GM18519 (cell line): ENCODE results near the gene ZNF207.
"Not testable (repeated sequence)": the region's sequence is repeated elsewhere in the genome, so short reads cannot be mapped to it uniquely, and the experiment has no call there.

Source experiments
- ATAC-seq: cut with Tn5 transposase; IDR thresholded peaks from one replicate; pipeline ENCODE4 v1.9.1; 2021; ENCODE audit warnings: mild to moderate bottlenecking, moderate library complexity; ENCODE audit not compliant: unreplicated experiment, low FRiP score

Gene ZNF207

DNA sequence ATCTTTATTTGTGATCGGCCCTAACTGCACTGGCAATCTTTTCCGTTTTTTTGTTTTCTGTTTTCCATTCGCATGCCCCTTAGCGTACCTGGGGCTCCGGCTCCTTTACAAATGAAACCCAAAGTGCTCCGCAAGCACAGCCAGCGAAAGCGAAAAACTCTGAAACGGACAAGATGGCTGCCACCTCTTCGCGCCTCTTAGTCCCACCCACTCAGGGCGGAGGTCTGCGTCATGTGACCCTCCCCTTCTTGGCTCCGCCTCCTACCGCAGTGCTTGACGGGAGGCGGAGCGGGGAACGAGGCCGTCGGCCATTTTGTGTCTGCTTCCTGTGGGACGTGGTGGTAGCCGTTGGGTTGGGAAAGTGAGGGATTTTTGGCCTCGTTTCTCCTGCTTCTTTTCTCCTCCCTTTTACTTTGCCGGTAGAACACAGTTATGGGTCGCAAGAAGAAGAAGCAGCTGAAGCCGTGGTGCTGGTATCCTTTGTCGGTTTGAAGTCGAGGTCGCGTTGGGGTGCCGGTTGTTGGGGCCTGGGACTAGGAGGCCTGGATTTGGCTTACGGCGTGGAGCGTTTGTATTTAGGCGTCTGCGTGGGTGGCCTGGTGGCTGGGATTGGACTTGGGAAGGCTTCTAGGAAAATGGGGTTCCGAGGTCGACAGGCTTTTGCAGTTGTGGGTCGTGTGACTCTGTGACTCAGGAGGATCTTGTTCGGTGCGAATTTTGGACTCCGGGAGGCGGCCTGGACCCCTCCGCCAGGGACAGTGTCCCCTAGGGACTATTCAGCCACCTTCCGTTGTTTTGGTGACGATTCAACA, at the start of gene ZNF207:
TSS of gene ZNF207 (plus strand) at position 304 of the 812 bp plus-strand sequence. CDS start at position 433, 129 bp downstream.
- ATAC-seq, result peak; percentile 74

- no peak for ATAC-seq
These were observed 47.9 kb upstream of the ZNF207 start for GRCh38 chr17:32302037-32302436.

GRCh38 chr17:32302860-32303649, 46.9 kb upstream of the ZNF207 start:
- ATAC-seq, result no peak

- ATAC-seq, result no peak
These were observed 46.1 kb upstream of the ZNF207 start for GRCh38 chr17:32303781-32304288.

DNA sequence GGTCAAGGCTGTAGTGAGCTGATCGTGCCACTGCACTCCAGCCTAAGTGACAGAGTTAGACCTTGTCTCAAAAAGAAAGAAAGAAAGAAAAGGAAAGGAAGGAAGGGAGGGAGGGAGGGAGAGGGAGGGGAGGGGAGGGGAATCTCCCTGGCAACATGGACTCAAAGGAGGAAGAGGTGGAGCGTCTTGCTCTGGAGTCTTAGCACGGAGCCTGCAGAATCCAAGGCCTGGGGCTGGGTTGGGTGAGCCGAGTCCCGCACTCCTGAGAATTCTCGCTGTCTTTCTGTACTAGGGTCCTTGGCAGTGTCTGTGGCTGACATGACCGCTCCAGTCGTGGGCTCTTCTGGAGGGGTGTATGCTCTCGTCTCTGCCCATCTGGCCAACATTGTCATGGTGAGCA, 44.9 kb upstream of the ZNF207 start:
- ATAC-seq, result no peak

DNA sequence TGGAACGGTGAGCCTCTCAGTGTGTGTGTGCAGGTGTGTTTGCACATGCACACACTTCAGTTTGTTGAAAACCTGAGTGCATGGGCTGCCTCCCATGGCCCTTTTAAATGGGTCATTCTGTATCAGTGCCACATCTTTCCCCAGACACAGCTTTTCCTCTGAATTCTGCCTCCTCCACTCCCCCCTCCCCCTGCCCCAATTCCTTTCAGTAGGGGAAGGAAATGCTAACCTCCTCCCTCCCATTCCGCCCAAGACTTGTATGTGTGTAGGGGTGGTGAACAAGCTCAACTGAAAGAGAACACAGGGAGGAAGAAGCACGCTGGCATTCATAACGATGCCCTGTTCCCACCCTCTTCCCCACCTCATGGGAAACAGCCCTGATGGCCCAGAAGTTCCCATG, 42.3 kb upstream of the ZNF207 start:
- no peak for ATAC-seq

DNA sequence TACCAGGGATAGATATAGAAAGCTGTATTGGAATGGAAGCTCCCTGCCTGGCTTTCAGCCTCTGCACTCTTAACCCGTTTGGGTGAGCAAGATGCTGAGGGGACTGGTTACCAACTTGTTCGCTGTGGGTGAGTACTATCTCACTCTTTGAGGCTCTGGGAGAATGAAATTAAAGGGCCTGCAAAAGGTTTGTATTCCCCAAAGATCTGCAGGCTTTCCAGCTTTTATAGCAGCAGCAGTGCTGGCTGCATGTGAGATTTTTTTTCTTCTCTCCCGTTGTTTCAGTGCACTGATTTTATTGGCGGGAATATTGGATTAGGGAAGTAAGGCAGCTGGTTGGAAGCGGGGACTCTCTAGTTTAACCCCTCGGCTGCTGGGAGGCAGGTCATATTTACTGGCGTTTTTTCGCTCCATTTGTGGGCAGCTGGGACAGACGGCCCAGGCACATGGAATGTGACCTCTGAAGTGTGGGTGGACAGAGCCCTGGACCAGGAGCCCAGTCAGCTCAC, 38.9 kb upstream of the ZNF207 start:
- ATAC-seq, result no peak

DNA sequence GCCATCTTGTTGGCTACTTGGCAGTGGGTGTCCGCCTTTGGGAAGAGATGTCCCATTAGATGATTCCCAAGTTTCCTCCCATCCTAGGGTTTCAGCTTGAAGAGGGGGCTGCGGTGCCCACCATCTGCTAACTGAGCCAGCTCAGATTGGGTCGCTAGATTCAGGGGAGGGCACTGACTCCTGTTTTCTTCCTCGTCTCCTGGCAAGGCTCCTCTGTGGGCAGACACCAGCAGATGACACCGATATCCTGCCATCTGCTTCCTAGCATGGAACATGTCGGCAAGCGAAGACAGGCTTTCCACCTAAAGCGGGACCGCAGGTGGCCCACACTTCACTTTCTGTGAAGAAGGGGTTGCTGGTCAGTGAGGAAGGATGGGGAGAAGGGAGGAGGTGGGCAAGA, 35.3 kb upstream of the ZNF207 start:
- ATAC-seq, result no peak

- no peak for ATAC-seq
These were observed 34.8 kb upstream of the ZNF207 start for GRCh38 chr17:32315171-32315570.

DNA sequence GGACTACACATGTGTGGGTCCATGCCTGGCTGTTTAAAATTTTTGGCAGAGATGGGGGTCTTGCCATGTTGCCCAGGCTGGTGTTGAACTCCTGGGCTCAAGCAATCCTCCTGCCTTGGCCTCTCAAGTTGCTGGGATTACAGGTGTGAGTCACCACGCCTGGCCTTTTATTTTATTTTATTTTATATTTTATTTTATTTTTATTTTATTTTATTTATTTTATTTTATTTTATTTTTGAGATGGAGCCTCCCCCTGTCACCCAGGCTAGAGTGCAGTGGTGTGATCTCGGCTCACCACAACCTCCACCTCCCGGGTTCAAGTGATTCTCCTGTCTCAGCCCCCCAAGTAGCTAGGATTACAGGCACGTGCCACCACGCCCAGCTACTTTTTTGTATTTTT, 33.3 kb upstream of the ZNF207 start:
- ATAC-seq, result not testable (repeated sequence)

DNA sequence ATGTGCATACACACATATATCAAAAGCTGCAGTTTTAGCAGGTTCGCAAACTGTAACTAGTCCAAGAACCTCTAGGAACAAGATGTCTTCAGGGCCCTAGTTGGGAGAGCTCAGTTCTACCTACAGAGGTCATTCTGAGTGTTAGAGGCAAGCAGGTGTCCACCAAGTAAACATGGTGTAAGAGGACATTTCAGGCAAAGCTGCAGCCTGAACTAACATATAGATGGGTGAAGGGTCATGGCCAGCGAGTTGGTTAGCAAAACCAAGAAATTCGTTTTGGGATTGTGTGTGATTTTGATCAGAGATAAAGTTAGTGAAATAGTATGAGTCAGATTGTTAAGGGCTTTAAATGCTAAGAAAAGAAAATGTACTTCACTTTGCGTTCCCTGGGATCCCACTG, 32.6 kb upstream of the ZNF207 start:
- no peak for ATAC-seq

GRCh38 chr17:32318071-32318470, 31.9 kb upstream of the ZNF207 start:
- no peak for ATAC-seq

- no peak for ATAC-seq
These were observed 30.4 kb upstream of the ZNF207 start for GRCh38 chr17:32319548-32319905.

- not testable (repeated sequence) for ATAC-seq
These were observed 29.9 kb upstream of the ZNF207 start for GRCh38 chr17:32320080-32320479.

GRCh38 chr17:32320847-32321246, 29.1 kb upstream of the ZNF207 start:
- no peak for ATAC-seq

DNA sequence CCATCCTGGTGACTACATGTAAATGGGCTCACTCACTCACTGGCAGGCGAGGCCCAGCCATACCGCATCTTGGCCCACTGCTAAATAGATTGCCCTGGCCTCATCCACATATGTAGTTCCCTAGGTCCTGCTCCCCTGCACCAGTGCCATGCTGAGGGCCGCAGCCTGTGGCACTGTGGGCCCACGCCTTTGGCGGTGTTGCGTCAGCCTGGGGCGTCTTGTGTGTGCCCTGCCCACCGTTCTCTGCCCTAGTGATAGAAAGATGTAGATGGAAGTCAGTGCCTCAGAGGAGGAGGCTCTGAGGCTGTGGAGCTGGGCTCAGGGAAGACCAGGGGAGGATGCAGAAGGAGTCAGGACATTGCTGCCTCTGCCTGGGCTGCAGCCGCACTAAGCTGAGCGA, 26.9 kb upstream of the ZNF207 start:
- no peak for ATAC-seq

DNA sequence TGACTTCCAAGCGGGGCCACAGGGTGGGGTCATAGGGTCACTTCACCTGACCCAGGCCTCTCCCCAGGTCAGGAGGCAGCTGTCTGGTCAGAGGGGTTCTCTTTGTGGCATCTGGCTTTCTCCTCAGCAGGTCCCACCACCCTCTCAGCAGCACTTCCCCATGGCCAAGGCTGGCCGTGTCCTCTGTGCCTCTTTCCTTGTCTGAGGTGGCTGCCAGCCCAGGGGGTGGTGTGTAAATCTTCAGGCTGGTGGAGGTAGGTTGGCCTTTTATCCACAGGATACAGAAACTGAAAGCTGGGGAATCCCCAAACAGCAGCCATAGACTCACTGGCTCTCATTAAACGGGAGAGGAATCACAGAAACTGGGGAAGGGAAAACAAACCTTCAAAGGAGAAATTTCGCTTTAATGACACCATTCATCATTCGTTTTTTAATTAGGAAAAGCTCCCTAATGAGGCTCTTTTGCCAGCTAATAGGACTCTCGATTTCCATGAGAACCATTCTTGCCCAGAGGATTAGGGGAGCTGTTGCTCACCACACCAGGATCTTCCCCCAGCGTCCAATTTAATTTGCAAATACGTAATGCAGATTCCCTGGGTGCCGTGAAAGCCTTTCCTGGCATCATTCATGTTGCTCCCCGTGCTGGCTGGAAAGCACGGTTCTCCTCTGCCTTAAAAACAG, 26.0 kb upstream of the ZNF207 start:
- ATAC-seq, result no peak

DNA sequence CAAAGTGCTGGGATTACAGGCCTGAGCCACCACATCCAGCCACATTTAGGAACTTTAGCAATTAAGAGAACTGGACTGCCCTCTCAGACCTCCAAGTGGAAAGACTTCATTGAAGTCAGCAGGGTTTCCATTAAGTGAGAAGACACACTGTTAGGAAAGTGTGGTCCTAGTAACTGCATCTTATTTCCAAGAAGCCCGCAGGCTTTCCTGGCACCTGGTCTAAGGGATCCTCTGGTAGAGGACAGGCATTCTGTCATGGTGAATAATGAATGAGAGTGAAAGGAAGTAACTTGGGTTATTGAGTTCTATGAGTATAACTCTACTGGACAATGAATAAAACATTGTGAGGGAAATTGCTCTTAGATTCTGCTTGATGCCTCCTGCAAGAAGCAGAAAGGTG, 22.0 kb upstream of the ZNF207 start:
- ATAC-seq, result no peak

GRCh38 chr17:32330147-32330546, 19.8 kb upstream of the ZNF207 start:
- no peak for ATAC-seq

DNA sequence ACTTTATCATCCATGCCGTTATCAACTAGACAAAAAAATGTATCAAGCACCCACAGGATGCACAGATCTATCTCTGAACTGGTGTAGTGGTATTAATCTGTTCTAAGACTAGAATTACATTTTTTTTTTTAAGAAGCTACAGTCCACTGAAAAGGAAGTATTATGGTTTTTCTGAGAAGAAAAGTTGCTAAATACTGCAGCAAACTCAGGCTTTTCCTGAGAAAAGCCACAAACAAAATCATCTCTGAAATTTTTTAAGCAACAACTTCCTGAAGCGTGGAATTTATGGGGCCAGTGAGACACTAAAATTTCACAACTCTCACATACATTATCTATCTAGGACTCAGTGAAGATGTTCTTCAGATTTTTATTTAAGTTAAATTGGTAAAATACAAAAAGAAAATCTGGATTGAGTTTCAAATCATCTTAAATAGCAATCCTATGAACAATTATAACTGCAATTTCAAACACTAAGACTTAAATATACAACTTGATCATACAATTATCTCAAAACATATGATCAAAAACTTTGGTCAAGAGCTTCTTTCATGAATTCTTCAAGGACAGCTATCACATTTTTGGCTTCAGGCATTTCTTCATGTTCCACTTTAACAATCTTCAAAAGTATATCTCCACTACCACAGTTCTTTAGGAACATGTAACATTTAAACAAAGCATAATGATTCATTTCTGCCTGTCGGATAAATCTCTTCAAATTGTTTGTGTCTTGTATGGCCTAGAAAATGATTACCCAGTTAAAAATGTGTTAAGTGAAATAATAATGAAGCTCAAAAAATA, 18.5 kb upstream of the ZNF207 start:
- no peak for ATAC-seq
